NOMO-1 (cell line): ENCODE measurements around the gene ANKS1B.
"Not testable (repeated sequence)": the region's sequence is repeated elsewhere in the genome, so short reads cannot be mapped to it uniquely, and the experiment has no call there.

Source experiments
- DNase-seq, 2 experiments: peaks; one replicate each; lab custom pipeline; 2025; ENCODE audit not compliant: unreplicated experiment in 2 of 2; lab: John Stamatoyannopoulos, UW

The ANKS1B gene

DNA sequence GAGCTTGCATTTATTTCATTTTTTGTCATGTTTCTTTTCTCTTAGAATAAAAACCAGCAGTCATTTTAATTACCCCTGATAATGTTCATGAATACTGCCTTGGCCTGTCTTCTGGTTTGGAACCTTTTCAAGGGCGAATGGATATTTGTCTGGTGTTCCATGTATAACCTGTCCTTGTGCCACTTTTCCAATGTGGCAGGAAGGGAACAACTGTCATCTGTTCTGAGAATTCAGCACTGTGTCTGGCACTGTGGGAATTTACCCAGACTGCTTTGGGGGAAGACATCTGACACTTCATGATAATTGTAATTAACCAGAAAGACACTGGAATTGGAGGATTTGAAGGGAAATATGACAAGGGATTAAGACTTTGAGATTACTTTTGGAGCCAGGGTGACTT, 986.8 kb downstream of the ANKS1B start:
- no peak for DNase-seq

GRCh38 chr12:98990648-98991047, 994.1 kb downstream of the ANKS1B start:
- no peak for DNase-seq

DNA sequence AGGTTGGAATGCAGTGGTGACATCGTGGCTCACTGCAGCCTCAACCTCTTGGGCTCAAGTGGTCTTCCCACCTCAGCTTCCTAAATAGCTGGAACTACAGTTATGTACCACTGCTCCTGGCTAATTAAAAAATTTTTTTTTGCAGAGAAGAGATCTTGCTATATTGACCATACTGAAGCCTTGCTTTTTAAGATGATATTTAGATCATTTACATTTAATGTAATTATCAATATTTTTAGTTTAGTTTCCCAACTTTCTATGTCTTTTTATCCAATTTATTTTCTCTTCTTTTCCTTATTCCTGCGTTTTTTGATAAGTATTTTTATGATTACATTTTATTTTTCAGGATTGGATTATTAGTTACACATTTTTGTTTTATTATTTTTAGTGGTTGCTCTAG, 999.6 kb downstream of the ANKS1B start:
- DNase-seq, result no peak

DNA sequence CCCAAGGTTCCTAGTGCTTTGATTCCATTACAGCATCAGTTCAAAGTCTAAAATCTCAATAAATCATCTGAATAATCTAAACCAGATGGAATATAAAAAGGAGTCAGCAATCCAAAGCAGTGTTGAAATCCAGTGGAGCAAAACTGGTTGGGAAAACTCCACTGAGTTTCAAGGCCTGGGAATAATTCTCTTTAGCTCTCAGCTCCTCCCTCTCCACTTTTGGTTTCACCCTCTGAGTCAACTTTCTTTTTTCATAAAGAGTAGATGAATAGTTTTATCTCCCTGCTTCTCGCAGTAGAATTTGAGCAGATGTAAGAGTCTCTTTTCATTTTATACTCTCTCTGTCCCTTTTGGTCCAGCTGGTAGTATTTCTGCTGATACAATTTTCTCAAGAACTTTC, 1001.1 kb downstream of the ANKS1B start:
- DNase-seq, result no peak

DNA sequence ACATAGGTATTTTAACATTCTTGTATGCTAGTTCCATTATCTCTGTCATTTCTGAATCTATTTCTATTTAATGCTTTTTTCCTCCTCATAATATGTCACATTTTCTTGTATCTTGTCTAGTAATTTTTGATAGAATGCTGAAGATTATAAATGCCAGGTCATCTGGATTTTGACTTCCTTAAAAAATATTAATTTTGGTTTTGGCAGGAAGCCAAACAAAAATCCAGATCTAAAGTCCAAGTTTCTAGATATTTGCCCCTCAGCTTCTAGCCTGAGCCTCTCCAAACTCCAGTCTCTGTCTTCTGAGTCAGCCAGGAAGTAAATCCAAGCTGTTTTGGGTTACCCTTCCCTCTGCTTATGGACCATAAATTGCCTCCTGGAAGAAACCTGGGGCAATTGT, 1004.2 kb downstream of the ANKS1B start:
- no peak for DNase-seq

GRCh38 chr12:98977186-98977585, 1007.5 kb downstream of the ANKS1B start:
- DNase-seq, result no peak

GRCh38 chr12:98974767-98975381, 1009.9 kb downstream of the ANKS1B start:
- DNase-seq, result no peak

GRCh38 chr12:98973395-98973794, 1011.3 kb downstream of the ANKS1B start:
- DNase-seq, result no peak

GRCh38 chr12:98970950-98971349, 1013.8 kb downstream of the ANKS1B start:
- DNase-seq, result no peak

GRCh38 chr12:98970210-98970609, 1014.5 kb downstream of the ANKS1B start:
- no peak for DNase-seq

DNA sequence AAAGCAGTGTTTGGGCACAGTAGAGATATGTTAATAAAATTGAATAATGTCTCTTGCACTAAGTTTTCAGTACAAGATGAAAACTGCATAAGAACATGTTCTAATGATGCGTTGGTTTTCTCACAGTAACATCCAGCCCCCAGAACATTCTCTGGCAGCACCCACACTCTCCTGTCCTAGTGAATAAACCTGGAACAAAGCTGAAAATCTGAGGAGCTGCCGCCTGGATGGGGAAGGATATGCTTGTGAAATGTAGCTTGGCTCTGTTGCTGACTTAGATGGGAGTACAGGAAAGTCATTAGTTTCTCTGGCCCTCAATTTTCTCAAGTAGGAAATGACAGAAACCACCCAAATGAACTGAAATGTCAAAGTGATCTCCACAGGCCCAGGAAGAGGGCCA, 1015.8 kb downstream of the ANKS1B start:
- DNase-seq, result no peak

- DNase-seq, result not testable (repeated sequence)
These were observed 1027.6 kb downstream of the ANKS1B start for GRCh38 chr12:98957135-98957534.

GRCh38 chr12:98955284-98955683, 1029.5 kb downstream of the ANKS1B start:
- DNase-seq, result no peak

- DNase-seq, result no peak
These were observed 1030.2 kb downstream of the ANKS1B start for GRCh38 chr12:98954506-98954905.

DNA sequence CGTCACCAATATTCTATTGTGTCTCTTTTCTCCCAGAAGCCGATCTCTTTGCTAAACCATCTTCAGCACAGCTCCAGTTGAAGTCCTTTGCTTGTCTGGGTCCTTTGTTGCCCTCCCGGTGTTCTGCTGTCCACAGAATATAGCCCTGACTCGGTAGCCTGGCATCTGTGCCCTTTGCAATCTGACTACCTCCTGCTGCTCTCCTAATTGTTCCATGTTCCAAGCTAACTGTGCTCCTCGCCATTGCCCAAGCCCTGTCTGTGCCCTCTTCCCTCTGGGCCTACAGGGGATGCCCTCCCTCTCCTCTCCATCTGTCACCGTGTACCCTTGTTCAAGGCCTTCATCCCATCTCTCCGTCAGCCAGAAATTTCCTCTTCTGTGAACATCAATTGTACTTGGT, 1033.3 kb downstream of the ANKS1B start:
- DNase-seq, result no peak

- no peak for DNase-seq
These were observed 1036.3 kb downstream of the ANKS1B start for GRCh38 chr12:98948343-98948949.

DNA sequence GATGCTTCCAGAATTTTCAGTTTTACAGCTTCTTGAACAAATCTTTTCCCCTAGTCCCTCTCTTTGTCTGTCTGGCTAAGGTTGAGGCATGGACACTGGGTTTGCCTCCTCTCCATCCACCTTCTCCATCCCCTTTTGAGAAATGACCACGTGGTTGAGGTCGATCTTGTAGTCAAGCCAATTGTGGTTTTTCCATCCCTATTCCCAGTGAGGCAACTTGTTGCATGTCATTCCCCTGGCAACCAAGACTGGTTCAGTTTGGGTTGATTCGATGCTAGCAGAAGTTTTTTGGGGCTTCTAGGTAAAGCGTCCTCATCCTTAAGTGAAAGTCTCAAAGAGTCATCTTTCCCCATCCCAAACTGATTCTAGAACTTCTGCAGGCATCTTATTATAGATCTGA, 1038.9 kb downstream of the ANKS1B start:
- no peak for DNase-seq

- DNase-seq, result no peak
These were observed 1044.8 kb downstream of the ANKS1B start for GRCh38 chr12:98939926-98940325.

- no peak for DNase-seq
These were observed 1045.4 kb downstream of the ANKS1B start for GRCh38 chr12:98939350-98939749.

GRCh38 chr12:98935847-98936246, 1048.9 kb downstream of the ANKS1B start:
- no peak for DNase-seq

DNA sequence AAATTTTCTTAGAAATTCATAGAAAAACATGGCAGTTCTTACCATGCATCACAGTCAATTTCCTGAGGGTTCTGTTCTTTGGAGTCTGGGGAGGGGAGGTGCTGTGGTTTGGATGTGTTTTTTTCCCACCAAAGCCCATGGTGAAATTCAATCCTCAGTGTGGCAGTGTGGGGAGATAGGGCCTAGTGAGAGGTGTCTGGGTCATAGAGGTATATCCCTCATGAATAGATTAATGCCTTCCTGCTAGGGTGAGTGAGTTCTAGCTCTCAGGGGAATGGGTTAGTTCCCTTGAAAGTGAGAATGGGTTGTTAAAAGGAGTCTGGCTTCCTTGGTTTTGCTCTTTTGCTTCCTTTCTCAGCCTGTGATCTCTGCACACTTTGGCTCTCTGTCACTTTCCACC, 1061.9 kb downstream of the ANKS1B start:
- no peak for DNase-seq

DNA sequence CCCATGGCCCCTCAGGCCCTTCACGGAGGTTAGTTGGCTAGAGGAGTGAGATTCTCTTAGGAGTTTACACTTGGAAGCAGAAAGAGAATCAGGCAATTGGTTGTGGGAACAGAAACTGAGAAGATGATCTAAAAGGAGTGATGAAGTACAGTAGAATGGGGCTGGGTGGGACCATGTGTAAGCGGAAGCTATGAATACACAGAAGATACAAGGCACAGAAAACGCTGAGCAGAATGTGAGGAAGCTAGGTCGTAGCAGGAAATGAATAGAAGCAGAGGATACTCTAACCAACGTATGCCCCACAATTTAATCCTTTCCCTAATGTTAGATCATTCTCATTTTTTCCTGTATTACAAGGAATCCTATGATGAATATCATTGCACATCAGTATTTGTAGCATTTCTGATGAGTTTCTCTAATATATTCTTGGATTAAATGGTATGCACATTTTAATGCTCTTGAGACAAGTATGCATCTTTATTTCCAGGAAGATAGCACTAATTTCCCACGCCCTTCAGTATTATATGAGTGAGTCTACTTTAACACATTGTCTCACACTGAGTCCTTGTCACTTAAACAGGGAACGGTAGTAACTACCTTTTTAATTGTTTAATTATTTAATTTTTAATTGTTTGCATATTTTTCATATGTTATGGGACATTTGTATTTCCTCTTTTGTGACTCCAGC, 1066.4 kb downstream of the ANKS1B start:
- DNase-seq, result peak in 1 of 2 experiments; percentile 1
